IMR-90 (cell line): ENCODE data around the gene PLCH1. TPM values are rescaled to one million over a fixed set of nuclear protein-coding genes. Genes with fewer than 3 reads are reported as not detected.

Experiments
- ATAC-seq: fragments of 200-7000 bp; cut with Tn5 transposase; 2 replicates; pipeline ENCODE4 v1.9.1; 2020; ENCODE audit warnings: low read depth, mild to moderate bottlenecking, moderate library complexity
- Bru-seq: library from RNA; stranded (reverse); fragments of 400-500 nt; gene quantifications from one replicate; lab custom pipeline; 2021; lab: Mats Ljungman, UMichigan
- BruChase-seq, 2 experiments: library from RNA; stranded (reverse); fragments of 400-500 nt; gene quantifications; one replicate each; lab custom pipeline; 2021; lab: Mats Ljungman, UMichigan
- BruUV-seq: library from RNA; stranded (reverse); fragments of 400-500 nt; replicated peaks from 2 replicates; lab custom pipeline; 2021; lab: Mats Ljungman, UMichigan
- CTCF ChIA-PET: fragments of 300-600 bp; formaldehyde crosslinking; extraction: SDS; loops from one replicate; lab custom pipeline; 2021; ENCODE audit warnings: antibody characterized with exemption; lab: Yijun Ruan, JAX
- POLR2A ChIA-PET: fragments of 300-600 bp; sonication (Branson Sonifier 250); formaldehyde crosslinking; loops from one replicate; lab custom pipeline; 2022; ENCODE audit warnings: antibody characterized with exemption; ENCODE audit not compliant: unreplicated experiment; lab: Charles Lee
- DNase-seq: peaks from one replicate; pipeline ENCODE4 v3.0.0; 2013
- H2AFZ ChIP-seq: replicated peaks from 2 replicates; pipeline ENCODE3; 2013; ENCODE audit warnings: low read length, mild to moderate bottlenecking; ENCODE audit not compliant: poor library complexity
- H2AK5ac ChIP-seq: 2 replicates; pipeline ENCODE4 v1.6.1; 2013; ENCODE audit warnings: low read depth, low read length, inconsistent platforms
- H2AK9ac ChIP-seq: replicated peaks from 2 replicates; pipeline ENCODE3; 2013; ENCODE audit warnings: mild to moderate bottlenecking, low read depth, low read length, moderate library complexity; ENCODE audit not compliant: poor library complexity
- H2BK120ac ChIP-seq: 2 replicates; pipeline ENCODE4 v1.6.1; 2013; ENCODE audit warnings: low read depth, low read length, inconsistent platforms
- H2BK15ac ChIP-seq: 3 replicates; pipeline ENCODE4 v1.6.1; 2013; ENCODE audit warnings: low read depth, low read length, inconsistent platforms
- H2BK20ac ChIP-seq: 2 replicates; pipeline ENCODE4 v1.6.1; 2013; ENCODE audit warnings: low read depth, mild to moderate bottlenecking, inconsistent platforms, low read length, moderate library complexity
- H2BK5ac ChIP-seq: 2 replicates; pipeline ENCODE4 v1.6.1; 2013; ENCODE audit warnings: mild to moderate bottlenecking, low read depth, low read length, inconsistent platforms; ENCODE audit not compliant: poor library complexity, severe bottlenecking
- H3K14ac ChIP-seq: replicated peaks from 2 replicates; pipeline ENCODE4 v1.6.1; 2013; ENCODE audit warnings: low read depth, low read length, inconsistent platforms
- H3K18ac ChIP-seq: 2 replicates; pipeline ENCODE4 v1.6.1; 2013; ENCODE audit warnings: low read depth, low read length, control low read depth
- H3K23ac ChIP-seq: 2 replicates; pipeline ENCODE4 v1.6.1; 2013; ENCODE audit warnings: low read depth, low read length, inconsistent platforms
- H3K27ac ChIP-seq: 2 replicates; pipeline ENCODE4 v1.5.1; 2013; ENCODE audit warnings: mild to moderate bottlenecking, control low read depth, low read length; ENCODE audit not compliant: insufficient read depth
- H3K27me3 ChIP-seq: 2 replicates; pipeline ENCODE4 v1.6.1; 2013; ENCODE audit warnings: low read length; ENCODE audit not compliant: control insufficient read depth, insufficient read depth
- H3K36me3 ChIP-seq: 2 replicates; pipeline ENCODE4 v1.6.1; 2013; ENCODE audit warnings: low read length, mixed read lengths; ENCODE audit not compliant: control insufficient read depth, insufficient read depth
- H3K4ac ChIP-seq: 2 replicates; pipeline ENCODE4 v1.6.1; 2013; ENCODE audit warnings: low read depth, low read length, inconsistent platforms
- H3K4me1 ChIP-seq: 2 replicates; pipeline ENCODE4 v1.6.1; 2013; ENCODE audit warnings: low read length, mixed read lengths; ENCODE audit not compliant: control insufficient read depth, insufficient read depth
- H3K4me2 ChIP-seq: 2 replicates; pipeline ENCODE4 v1.6.1; 2013; ENCODE audit warnings: low read depth, mild to moderate bottlenecking, control low read depth, low read length, moderate library complexity
- H3K4me3 ChIP-seq: 2 replicates; pipeline ENCODE4 v1.5.1; 2013; ENCODE audit warnings: low read depth, mild to moderate bottlenecking, control low read depth, low read length, moderate library complexity; ENCODE audit not compliant: insufficient read depth
- H3K56ac ChIP-seq: 2 replicates; pipeline ENCODE4 v1.6.1; 2013; ENCODE audit warnings: low read length, inconsistent platforms; ENCODE audit not compliant: insufficient read depth; ENCODE audit errors: extremely low read depth
- H3K79me1 ChIP-seq, 2 experiments: 2 replicates each; pipeline ENCODE4 v1.6.1; 2013; ENCODE audit warnings: low read length in 2 of 2, inconsistent platforms in 1 of 2, low read depth in 1 of 2
- H3K9ac ChIP-seq: 2 replicates; pipeline ENCODE4 v1.6.1; 2013; ENCODE audit warnings: low read depth, low read length, control low read depth
- H3K9me1 ChIP-seq: 2 replicates; pipeline ENCODE4 v1.6.1; 2013; ENCODE audit warnings: low read length, inconsistent platforms; ENCODE audit not compliant: insufficient read depth
- H3K9me3 ChIP-seq: 2 replicates; pipeline ENCODE4 v1.6.1; 2013; ENCODE audit warnings: low read length; ENCODE audit not compliant: control insufficient read depth, insufficient read depth
- H4K20me1 ChIP-seq: 2 replicates; pipeline ENCODE4 v1.6.1; 2013; ENCODE audit warnings: low read length, inconsistent platforms; ENCODE audit not compliant: insufficient read depth
- H4K5ac ChIP-seq: 2 replicates; pipeline ENCODE4 v1.6.1; 2013; ENCODE audit warnings: mild to moderate bottlenecking, low read depth, low read length, control low read depth
- H4K8ac ChIP-seq, 2 experiments: 2 replicates each; pipeline ENCODE4 v1.6.1; 2013; ENCODE audit warnings: low read depth in 2 of 2, low read length in 2 of 2, control low read depth in 1 of 2, inconsistent platforms in 1 of 2
- H4K91ac ChIP-seq: 2 replicates; pipeline ENCODE4 v1.6.1; 2013; ENCODE audit warnings: low read depth, low read length, inconsistent platforms; ENCODE audit not compliant: insufficient read depth
- CHD1 ChIP-seq: IDR thresholded peaks from 2 replicates; pipeline ENCODE4 v1.6.1; 2012; ENCODE audit warnings: low read depth, low read length, improper control_type of control experiment
- MAZ ChIP-seq: IDR thresholded peaks from 2 replicates; pipeline ENCODE4 v1.6.1; 2012; ENCODE audit warnings: low read depth, mild to moderate bottlenecking, low read length, improper control_type of control experiment, moderate library complexity, borderline replicate concordance
- WGBS, 2 experiments: methylation state at CpG; one replicate each; pipeline versions ENCODE4 v1.1.5 to v1.1.7; 2013; ENCODE audit warnings: missing lambda C conversion rate in 2 of 2; ENCODE audit not compliant: insufficient read length in 1 of 2; ENCODE audit errors: extremely low coverage in 2 of 2; 5-methylcytosine and 5-hydroxymethylcytosine counted together
- dilution Hi-C: fragments of 300-500 bp; cut with HindIII; formaldehyde crosslinking; loops from one replicate; pipeline ENCODE4 v1.14.3; 2018; ENCODE audit warnings: low sequenced_read_pairs; ENCODE audit not compliant: unreplicated experiment
- in situ Hi-C: fragments of 300-500 bp; cut with MboI; formaldehyde crosslinking; loops from 3 replicates; pipeline ENCODE4 v1.14.3; 2019; ENCODE audit warnings: low sequenced_read_pairs, inconsistent platforms, mixed read lengths
- intact Hi-C: fragments of 100-400 bp; cut with micrococcal nuclease; formaldehyde crosslinking; loops from 2 replicates; pipeline ENCODE4 v1.10.0; 2022
- long read RNA-seq: library from polyadenylated mRNA; unstranded; transcript quantifications from one replicate; pipeline ENCODE4 v2.0.0, GENCODE V29; 2021; ENCODE audit not compliant: unreplicated experiment
- polyA plus RNA-seq, 3 experiments: library from polyadenylated mRNA; depleted of rRNA; stranded (reverse); fragments of >200 nt; gene quantifications; 2 replicates each; pipeline ENCODE4 v1.2.3, GENCODE V29; 2012; ENCODE audit warnings: low replicate concordance in 1 of 3
- total RNA-seq: library from RNA; depleted of rRNA; stranded (reverse); fragments of >200 nt; gene quantifications from 2 replicates; pipeline ENCODE4 v1.2.3, GENCODE V29; 2012; rRNA removed

PLCH1 gene
- not detected in 2 replicates for total RNA-seq
- polyA plus RNA-seq (2012; rRNA removed) = not detected in 2 replicates
- not detected in 2 replicates for polyA plus RNA-seq (2012; cell fraction: cytosol; rRNA removed)
- polyA plus RNA-seq (2012; cell fraction: nucleus; rRNA removed; ENCODE audit: low replicate concordance) = not detected in 2 replicates
- Bru-seq, nascent RNA = percentile 10 among the genes with signal in this experiment
- percentile 11 among the genes with signal in this experiment for BruChase-seq, experiment 1, labeled RNA remaining after a 6-hour chase
- percentile 10 among the genes with signal in this experiment for BruChase-seq, experiment 2, labeled RNA remaining after a 2-hour chase
- long read RNA-seq = 0 reads

GRCh38 chr3:155744626-155745324 is at the start of gene PLCH1:
Gene PLCH1 (minus strand): TSS chr3:155745071. CDS start chr3:155704224, 40,847 bp downstream.
- POLR2A ChIA-PET = no interaction called here

More at GRCh38 chr3:155744626-155745324, at the start of gene PLCH1:
- no peak within 1 kb of the TSS for H3K18ac ChIP-seq
- dilution Hi-C loops (no loop called here), in situ Hi-C loops (no loop called here), intact Hi-C loops (loop anchor here (5.0 kb wide), 1 partner anchor 128 kb away; the partner anchor contains the start of gene GMPS)
- H3K4ac ChIP-seq = no peak within 1 kb of the TSS
- peaks cover 47% of the 10 kb centered on the region for H3K27me3 ChIP-seq
- WGBS, 2 experiments = 2% methylated on average over 6 of the region's 33 CpGs; no CpG with 5 or more reads in 1 of the 2 experiments
- no peak within 1 kb of the TSS for H2BK20ac ChIP-seq
- H3K4me3 ChIP-seq = peak within 1 kb of the TSS; percentile 69
- H2BK5ac ChIP-seq = no peak within 1 kb of the TSS
- TF ChIP-seq CHD1 (no peak), MAZ (peak; percentile 97)
- no peaks in the 10 kb centered on the region for H3K79me1 ChIP-seq
- no TSS peak for BruUV-seq
- peak within 1 kb of the TSS; percentile 26; the same call in 1 of the 2 replicates for H3K23ac ChIP-seq
- no peak within 1 kb of the TSS for H2BK15ac ChIP-seq
- H2BK120ac ChIP-seq = no peak within 1 kb of the TSS
- DNase-seq (peak; percentile 40), ATAC-seq (peak; percentile 72)
- peak within 1 kb of the TSS; percentile 90 for H3K4me2 ChIP-seq
- H3K14ac ChIP-seq = no peak within 1 kb of the TSS
- H3K56ac ChIP-seq = no peak within 1 kb of the TSS
- no peak within 1 kb of the TSS for H4K91ac ChIP-seq
- no peak within 1 kb of the TSS for H2AK5ac ChIP-seq
- no peaks in the 10 kb centered on the region for H3K9me1 ChIP-seq
- H4K8ac ChIP-seq = no peak within 1 kb of the TSS
- no peaks in the 10 kb centered on the region for H4K20me1 ChIP-seq
- no peaks in the 10 kb centered on the region for H3K9me3 ChIP-seq
- no peak within 1 kb of the TSS for H4K5ac ChIP-seq
- H3K4me1 ChIP-seq = no peaks in the 10 kb centered on the region; the same call in 1 of the 2 replicates
- peak within 1 kb of the TSS; percentile 45 for H2AK9ac ChIP-seq
- H3K36me3 ChIP-seq = no peaks in the 10 kb centered on the region
- H3K27ac ChIP-seq = no peak within 1 kb of the TSS
- H3K9ac ChIP-seq = no peak within 1 kb of the TSS; the same call in 1 of the 2 replicates
- peak within 1 kb of the TSS; percentile 95 for H2AFZ ChIP-seq
- CTCF ChIA-PET = interaction anchor here (1.1 kb wide), 1 partner anchor 61 kb away, joined by 4 read pairs; the partner anchor contains the start of gene C3orf33
